HCT116 (cell line): ENCODE results near the gene KCNV2. TPM values are rescaled to one million over a fixed set of nuclear protein-coding genes. Genes with fewer than 3 reads are reported as not detected.

Experiments
- ATAC-seq: fragments of 200-7000 bp; cut with Tn5 transposase; 2 replicates; pipeline ENCODE4 v1.9.1; 2020; ENCODE audit warnings: mild to moderate bottlenecking, moderate library complexity
- BruUV-seq: library from RNA; stranded (reverse); fragments of 400-500 nt; replicated peaks from 2 replicates; lab custom pipeline; 2021; lab: Mats Ljungman, UMichigan
- CTCF ChIA-PET: fragments of 300-600 bp; sonication (Branson Sonifier 250); formaldehyde crosslinking; loops from one replicate; lab custom pipeline; 2021; ENCODE audit warnings: antibody characterized with exemption; lab: Charles Lee
- POLR2A ChIA-PET: fragments of 300-600, 350-600 bp; sonication (Branson Sonifier 250); formaldehyde crosslinking; loops from one replicate; lab custom pipeline; 2021; ENCODE audit warnings: antibody characterized with exemption; lab: Charles Lee
- RAD21 ChIA-PET, 2 experiments: fragments of 300-600 bp; sonication (Branson Sonifier 250); formaldehyde crosslinking; loops; one replicate each; lab custom pipeline; 2023; ENCODE audit warnings: low total read pairs in 2 of 2; ENCODE audit not compliant: uncharacterized antibody in 2 of 2, unreplicated experiment in 2 of 2, low non-redundant PET in 1 of 2; lab: Charles Lee
- DNase-seq: peaks from one replicate; pipeline ENCODE4 v3.0.0-alpha.2; 2010; ENCODE audit warnings: low read depth, low spot score
- H2AFZ ChIP-seq: fragments of 200-600 bp; shearing (Covaris generic), sonication (generic); 2 replicates; pipeline ENCODE4 v1.6.1; 2017; ENCODE audit warnings: low read depth, mixed run types, mixed read lengths, antibody characterized with exemption, low read length; ENCODE audit not compliant: poor library complexity, severe bottlenecking
- H3K27ac ChIP-seq: 2 replicates; pipeline ENCODE4 v1.5.1; 2012; ENCODE audit warnings: low read depth, low read length
- H3K27me3 ChIP-seq: fragments of 200-600 bp; sonication (generic); 2 replicates; pipeline ENCODE4 v1.6.1; 2016; ENCODE audit warnings: mixed run types, low read length, mixed read lengths; ENCODE audit not compliant: insufficient read depth
- H3K36me3 ChIP-seq, 2 experiments: fragments of 200-500 bp in 1 of 2; fragments of 200-600 bp in 1 of 2; sonication (Bioruptor generic) in 1 of 2; sonication (generic) in 1 of 2; 2 replicates each; pipeline versions ENCODE4 v1.5.1 to v1.6.1; 2014 to 2016; ENCODE audit warnings: low read length in 2 of 2, inconsistent platforms in 1 of 2, mixed read lengths in 1 of 2, mixed run types in 1 of 2; ENCODE audit not compliant: insufficient read depth in 2 of 2, control insufficient read depth in 1 of 2
- H3K4me1 ChIP-seq, 2 experiments: fragments of 200-600 bp in 1 of 2; sonication (generic) in 1 of 2; 2 replicates each; pipeline versions ENCODE4 v1.5.1 to v1.6.1; 2012 to 2017; ENCODE audit warnings: low read length in 2 of 2, inconsistent platforms in 1 of 2, mild to moderate bottlenecking in 1 of 2, mixed read lengths in 1 of 2, mixed run types in 1 of 2, moderate library complexity in 1 of 2; ENCODE audit not compliant: insufficient read depth in 2 of 2, control insufficient read depth in 1 of 2
- H3K4me2 ChIP-seq: fragments of 200-600 bp; sonication (generic); 2 replicates; pipeline ENCODE4 v1.6.1; 2017; ENCODE audit warnings: mixed run types, low read length, mixed read lengths
- H3K4me3 ChIP-seq, 2 experiments: fragments of 200-600 bp in 1 of 2; sonication (generic) in 1 of 2; replicated peaks in 1 of 2; 2 replicates each; pipeline ENCODE4 v1.5.1; 2011 to 2016; ENCODE audit warnings: low read length in 2 of 2, control low read depth in 1 of 2, low read depth in 1 of 2, mild to moderate bottlenecking in 1 of 2, mixed read lengths in 1 of 2, mixed run types in 1 of 2
- H3K79me2 ChIP-seq: fragments of 200-600 bp; sonication (generic); 2 replicates; pipeline ENCODE4 v1.6.1; 2017; ENCODE audit warnings: mild to moderate bottlenecking, mixed run types, low read length, moderate library complexity, mixed read lengths; ENCODE audit not compliant: insufficient read depth
- H3K9ac ChIP-seq: fragments of 200-600 bp; sonication (generic); 2 replicates; pipeline ENCODE4 v1.6.1; 2016; ENCODE audit warnings: low read length, mixed read lengths
- H3K9me2 ChIP-seq: fragments of 200-600 bp; sonication (generic), shearing (Covaris generic); 2 replicates; pipeline ENCODE4 v1.6.1; 2017; ENCODE audit warnings: mixed run types, mild to moderate bottlenecking, moderate library complexity; ENCODE audit not compliant: insufficient read depth
- H3K9me3 ChIP-seq, 2 experiments: fragments of 200-500 bp in 1 of 2; fragments of 200-600 bp in 1 of 2; sonication (Bioruptor generic) in 1 of 2; sonication (generic) in 1 of 2; 2 replicates each; pipeline ENCODE4 v1.6.1; 2014 to 2017; ENCODE audit warnings: low read length in 2 of 2, mixed read lengths in 2 of 2, inconsistent platforms in 1 of 2, low read depth in 1 of 2, mild to moderate bottlenecking in 1 of 2, mixed run types in 1 of 2, moderate library complexity in 1 of 2; ENCODE audit not compliant: control insufficient read depth in 1 of 2, insufficient read depth in 1 of 2
- H4K20me1 ChIP-seq: fragments of 200-600 bp; sonication (generic), shearing (Covaris generic); 2 replicates; pipeline ENCODE4 v1.6.1; 2017; ENCODE audit warnings: mixed run types, mild to moderate bottlenecking, moderate library complexity; ENCODE audit not compliant: insufficient read depth
- ATF3 ChIP-seq: IDR thresholded peaks from 2 replicates; pipeline ENCODE4 v1.6.1; 2012
- CBX3 ChIP-seq: IDR thresholded peaks from 2 replicates; pipeline ENCODE4 v1.6.1; 2012; ENCODE audit warnings: low read depth
- CEBPB ChIP-seq: IDR thresholded peaks from 2 replicates; pipeline ENCODE4 v1.6.1; 2012; ENCODE audit warnings: low read depth
- CTCF ChIP-seq, 3 experiments: fragments of 200-600 bp in 1 of 3; sonication (generic) in 1 of 3; IDR thresholded peaks in 2 of 3; conservative IDR thresholded peaks in 1 of 3; 2 replicates each; pipeline ENCODE4 v1.5.1; 2012 to 2017; ENCODE audit warnings: low read depth in 2 of 3, low read length in 2 of 3, antibody characterized with exemption in 1 of 3, borderline replicate concordance in 1 of 3, control low read depth in 1 of 3, mild to moderate bottlenecking in 1 of 3, mixed read lengths in 1 of 3, mixed run types in 1 of 3, moderate library complexity in 1 of 3; ENCODE audit not compliant: insufficient read depth in 1 of 3
- EGR1 ChIP-seq: IDR thresholded peaks from 2 replicates; pipeline ENCODE4 v1.6.1; 2012; ENCODE audit warnings: low read depth
- EZH2 ChIP-seq: fragments of 200-600 bp; sonication (generic); IDR thresholded peaks from 2 replicates; pipeline ENCODE4 v1.6.1; 2017; ENCODE audit warnings: antibody characterized with exemption, mixed run types
- EZH2phosphoT487 ChIP-seq: fragments of 200-600 bp; IDR thresholded peaks from 2 replicates; pipeline ENCODE4 v1.6.1; 2018; ENCODE audit warnings: antibody characterized with exemption, borderline replicate concordance
- FOSL1 ChIP-seq: IDR thresholded peaks from 2 replicates; pipeline ENCODE4 v1.6.1; 2012; ENCODE audit warnings: low read depth
- JUND ChIP-seq: IDR thresholded peaks from 2 replicates; pipeline ENCODE4 v1.6.1; 2012
- MAX ChIP-seq: IDR thresholded peaks from 2 replicates; pipeline ENCODE4 v1.6.1; 2012
- POLR2A ChIP-seq: IDR thresholded peaks from 2 replicates; pipeline ENCODE4 v1.7.0; 2011; ENCODE audit warnings: borderline replicate concordance; ENCODE audit not compliant: insufficient read depth, insufficient read length; ENCODE audit errors: extremely low read depth
- POLR2AphosphoS5 ChIP-seq: IDR thresholded peaks from 2 replicates; pipeline ENCODE4 v1.6.1; 2011; ENCODE audit warnings: mild to moderate bottlenecking, low read depth, low read length, moderate library complexity
- REST ChIP-seq: IDR thresholded peaks from 2 replicates; pipeline ENCODE4 v1.6.1; 2012; ENCODE audit warnings: low read depth
- SIN3A ChIP-seq: IDR thresholded peaks from 2 replicates; pipeline ENCODE4 v1.6.1; 2012; ENCODE audit warnings: low read depth
- SP1 ChIP-seq: IDR thresholded peaks from 2 replicates; pipeline ENCODE4 v1.6.1; 2012; ENCODE audit warnings: low read depth
- SRF ChIP-seq: IDR thresholded peaks from 2 replicates; pipeline ENCODE4 v1.6.1; 2012; ENCODE audit warnings: low read depth
- TCF7L2 ChIP-seq: IDR thresholded peaks from 2 replicates; pipeline ENCODE4 v1.7.0; 2011; ENCODE audit warnings: borderline replicate concordance, inconsistent platforms; ENCODE audit not compliant: insufficient read depth, insufficient read length; ENCODE audit errors: extremely low read depth
- YY1 ChIP-seq: IDR thresholded peaks from 2 replicates; pipeline ENCODE4 v1.6.1; 2011; ENCODE audit warnings: low read length, low read depth, moderate library complexity, mild to moderate bottlenecking; ENCODE audit not compliant: insufficient replicate concordance; ENCODE audit errors: extremely low read depth
- ZBTB33 ChIP-seq: IDR thresholded peaks from 2 replicates; pipeline ENCODE4 v1.6.1; 2011; ENCODE audit warnings: mild to moderate bottlenecking, low read length, moderate library complexity; ENCODE audit not compliant: insufficient replicate concordance; ENCODE audit errors: extremely low read depth
- ZFX ChIP-seq: fragments of 450-650 bp; IDR thresholded peaks from 2 replicates; pipeline ENCODE4 v1.6.1; 2017
- intact Hi-C: fragments of 100-400 bp; cut with micrococcal nuclease; formaldehyde crosslinking; loops from 2 replicates; pipeline ENCODE4 v1.10.0; 2022
- total RNA-seq: library from RNA; stranded (reverse); gene quantifications from one replicate; pipeline ENCODE4 v1.2.1, GENCODE V29; 2021; ENCODE audit not compliant: unreplicated experiment

Gene KCNV2
- total RNA-seq, 1 experiment from 2014 or later, result not detected

- BruUV-seq, result no TSS peak
- H2AFZ ChIP-seq, result no peak overlapping the region
- no peak overlapping the region for H3K4me3 ChIP-seq
- peaks cover 0 to 22% of the 10 kb centered on the region in 2 experiments; a peak in 1 of 4 replicates for H3K4me1 ChIP-seq
- ChIA-PET POLR2A (no interaction called here), RAD21 (no interaction called here), CTCF (no interaction called here)
- ATAC-seq (no peak), DNase-seq (no peak)
- H3K36me3 ChIP-seq, result no peaks in the 10 kb centered on the region
- H4K20me1 ChIP-seq, result no peaks in the 10 kb centered on the region
- TF ChIP-seq ATF3, result no peak
- no peak for TF ChIP-seq CBX3
- TF ChIP-seq CTCF (IDR thresholded peaks at IDR 0.05 in 2 of 3, conservative IDR thresholded peaks at IDR 0.05 in 1 of 3; ENCODE audit: borderline replicate concordance in 1 of 3, insufficient read depth in 1 of 3, low read depth in 2 of 3, low read length in 2 of 3), result no peak
- TF ChIP-seq REST, result no peak
- no peak for TF ChIP-seq ZBTB33
- no peak for TF ChIP-seq FOSL1
- no peak for TF ChIP-seq JUND
- no peak for TF ChIP-seq EGR1
- no peak for TF ChIP-seq MAX
- no peak for TF ChIP-seq SIN3A
- TF ChIP-seq POLR2AphosphoS5, result no peak
- no peak for TF ChIP-seq ZFX
- no peak for TF ChIP-seq EZH2phosphoT487
- no peak for TF ChIP-seq YY1
- TF ChIP-seq SP1, result no peak
- no peak for TF ChIP-seq SRF
- no peak for TF ChIP-seq EZH2
- no peak for TF ChIP-seq CEBPB
- TF ChIP-seq TCF7L2, result no peak
- no peak for TF ChIP-seq POLR2A
- H3K9me3 ChIP-seq, result no peaks in the 10 kb centered on the region
- H3K9me2 ChIP-seq, result no peaks in the 10 kb centered on the region
- H3K4me2 ChIP-seq, result no peak overlapping the region
- intact Hi-C loops, result no loop called here
- H3K27ac ChIP-seq, result no peak overlapping the region
- H3K27me3 ChIP-seq, result no peaks in the 10 kb centered on the region
- no peak overlapping the region for H3K9ac ChIP-seq
- no peaks in the 10 kb centered on the region for H3K79me2 ChIP-seq
Measured at GRCh38 chr9:2725898-2726649, 8.8 kb downstream of the KCNV2 start.
